ENCODE data around the gene POPDC3.

- TF ChIP-seq CTCF (IDR thresholded peaks at IDR 0.05; ENCODE audit: poor library complexity) (no peak), EZH2phosphoT487 (IDR thresholded peaks at IDR 0.05; ENCODE audit: low read depth, severe bottlenecking, unreplicated experiment) (no peak)
Observed at GRCh38 chr6:105116150-105116549, 63.7 kb downstream of the POPDC3 start.
